Adrenal gland (tissue), 5 donors: ENCODE data around the gene IL32.

Experiments
- CTCF ChIP-seq, 6 experiments: fragments of 450-650 bp in 4 of 6; fragments of 200-600 bp in 2 of 6; sonication (generic) in 1 of 6; IDR thresholded peaks; 1 replicate in 5 of 6; 2 replicates in 1 of 6; pipeline versions ENCODE4 v1.5.1 to v1.8.0; 2016 to 2021; ENCODE audit warnings: antibody characterized with exemption in 6 of 6, mild to moderate bottlenecking in 2 of 6, moderate library complexity in 1 of 6
- POLR2A ChIP-seq, 2 donors: fragments of 450-650 bp; IDR thresholded peaks; one replicate each; pipeline ENCODE4 v1.6.1; 2017; ENCODE audit warnings: antibody characterized with exemption in 2 of 2, mild to moderate bottlenecking in 2 of 2, moderate library complexity in 1 of 2
- donor health status: DM: no; HTN: no; CAD: no.

GRCh38 chr16:3038256-3038655 is 27.2 kb upstream of the IL32 start:
- TF ChIP-seq CTCF (IDR thresholded peaks at IDR 0.05): no peak
- TF ChIP-seq POLR2A (IDR thresholded peaks at IDR 0.05): no peak
